B cell (primary cell): ENCODE results near the gene CDKL4.

ENCODE experiments used
- CTCF ChIP-seq: fragments of 200-600 bp; IDR thresholded peaks from one replicate; pipeline ENCODE4 v1.8.0; 2022; ENCODE audit warnings: antibody characterized with exemption, mild to moderate bottlenecking
- EZH2 ChIP-seq: IDR thresholded peaks from 2 replicates; pipeline ENCODE4 v1.6.1; 2012; ENCODE audit warnings: borderline replicate concordance, low read depth, mild to moderate bottlenecking, moderate library complexity, low read length; ENCODE audit not compliant: insufficient read depth, poor library complexity, severe bottlenecking

- TF ChIP-seq EZH2: no peak
- TF ChIP-seq CTCF: no peak
These were observed 19.9 kb downstream of the CDKL4 start for GRCh38 chr2:39223909-39224308.
